Measurements from ENCODE around the gene C16orf87. TPM values are rescaled to one million over a fixed set of nuclear protein-coding genes. Genes with fewer than 3 reads are reported as not detected.

C16orf87 gene
- total and polyA plus RNA-seq, 4 donors, result 4.1 to 12.9 (median 5.3) TPM

GRCh38 chr16:46762583-46762982 is 68.4 kb downstream of the C16orf87 start:
- 81% methylated on average over 3 of the region's 3 CpGs for WGBS
- H3K4me3 ChIP-seq (ENCODE audit: low read depth in 1 of 3, low read length in 3 of 3), result no peak overlapping the region
- H3K27ac ChIP-seq (ENCODE audit: low read depth in 1 of 2, low read length in 2 of 2), result no peak overlapping the region
- no peak for DNase-seq (ENCODE audit: low spot score)
- H3K9me3 ChIP-seq (ENCODE audit: control insufficient read depth in 4 of 4, low read length in 3 of 4), result no peaks in the 10 kb centered on the region
- no peak for TF ChIP-seq SP1 (IDR thresholded peaks at IDR 0.05)
- TF ChIP-seq TAF1 (conservative IDR thresholded peaks at IDR 0.05), result no peak
- TF ChIP-seq ZBTB33 (IDR thresholded peaks at IDR 0.05), result no peak
- TF ChIP-seq FOXA1 (IDR thresholded peaks at IDR 0.05), result no peak
- TF ChIP-seq FOXA2 (IDR thresholded peaks at IDR 0.05), result no peak
- TF ChIP-seq MAX (IDR thresholded peaks at IDR 0.05), result no peak
- no peak for TF ChIP-seq HNF4A (conservative IDR thresholded peaks at IDR 0.05)
- no peak for TF ChIP-seq EGR1 (IDR thresholded peaks at IDR 0.05; ENCODE audit: low read depth in 2 of 2)
- no peak for TF ChIP-seq HNF4G (IDR thresholded peaks at IDR 0.05)
- no peak for TF ChIP-seq RXRA (IDR thresholded peaks at IDR 0.05)
- TF ChIP-seq CTCF (IDR thresholded peaks at IDR 0.05; ENCODE audit: low read depth, low read length, missing input control), result no peak
- no peaks in the 10 kb centered on the region for H3K27me3 ChIP-seq (ENCODE audit: control insufficient read depth in 4 of 4, insufficient read depth in 4 of 4, low read length in 3 of 4)
- H3K4me1 ChIP-seq (ENCODE audit: control insufficient read depth in 4 of 4, insufficient read depth in 4 of 4, low read length in 3 of 4), result no peaks in the 10 kb centered on the region
- no peak overlapping the region for H3K9ac ChIP-seq (ENCODE audit: low read depth in 1 of 2, low read length in 2 of 2)
- H3K36me3 ChIP-seq (ENCODE audit: control insufficient read depth in 4 of 4, insufficient read depth in 3 of 4, low read depth in 1 of 4, low read length in 3 of 4), result no peaks in the 10 kb centered on the region

GRCh38 chr16:46759309-46759708 is 71.7 kb downstream of the C16orf87 start:
- H3K9me3 ChIP-seq (ENCODE audit: control insufficient read depth in 4 of 4, low read length in 3 of 4), result no peaks in the 10 kb centered on the region
- no peak overlapping the region for H3K9ac ChIP-seq (ENCODE audit: low read depth in 1 of 2, low read length in 2 of 2)
- no peak for DNase-seq (ENCODE audit: low spot score)
- H3K27me3 ChIP-seq (ENCODE audit: control insufficient read depth in 4 of 4, insufficient read depth in 4 of 4, low read length in 3 of 4), result no peaks in the 10 kb centered on the region
- no peaks in the 10 kb centered on the region for H3K36me3 ChIP-seq (ENCODE audit: control insufficient read depth in 4 of 4, insufficient read depth in 3 of 4, low read depth in 1 of 4, low read length in 3 of 4)
- H3K4me1 ChIP-seq (ENCODE audit: control insufficient read depth in 4 of 4, insufficient read depth in 4 of 4, low read length in 3 of 4), result no peaks in the 10 kb centered on the region
- WGBS, result 86% methylated on average over 5 of the region's 5 CpGs
- no peak overlapping the region for H3K4me3 ChIP-seq (ENCODE audit: low read depth in 1 of 3, low read length in 3 of 3)
- no peak overlapping the region for H3K27ac ChIP-seq (ENCODE audit: low read depth in 1 of 2, low read length in 2 of 2)
- no peak for TF ChIP-seq JUND (IDR thresholded peaks at IDR 0.05)
- TF ChIP-seq ATF3 (IDR thresholded peaks at IDR 0.05), result no peak
- no peak for TF ChIP-seq RAD21 (IDR thresholded peaks at IDR 0.05)
- no peak for TF ChIP-seq MAX (IDR thresholded peaks at IDR 0.05)
- no peak for TF ChIP-seq SP1 (IDR thresholded peaks at IDR 0.05)
- TF ChIP-seq YY1 (IDR thresholded peaks at IDR 0.05), result no peak
- TF ChIP-seq GABPA (IDR thresholded peaks at IDR 0.05 in 1 of 2, conservative IDR thresholded peaks at IDR 0.05 in 1 of 2), result no peak
- no peak for TF ChIP-seq HNF4G (IDR thresholded peaks at IDR 0.05)
- TF ChIP-seq FOXA2 (IDR thresholded peaks at IDR 0.05), result no peak
- no peak for TF ChIP-seq FOXA1 (IDR thresholded peaks at IDR 0.05)
- no peak for TF ChIP-seq CTCF (IDR thresholded peaks at IDR 0.05; ENCODE audit: low read depth, low read length, missing input control)
- TF ChIP-seq ZBTB33 (IDR thresholded peaks at IDR 0.05), result no peak
- no peak for TF ChIP-seq EGR1 (IDR thresholded peaks at IDR 0.05; ENCODE audit: low read depth in 2 of 2)
- no peak for TF ChIP-seq NR2F2 (IDR thresholded peaks at IDR 0.05)
- TF ChIP-seq HNF4A (conservative IDR thresholded peaks at IDR 0.05), result no peak
- no peak for TF ChIP-seq RXRA (IDR thresholded peaks at IDR 0.05)
- TF ChIP-seq REST (IDR thresholded peaks at IDR 0.05), result no peak
- no peak for TF ChIP-seq TAF1 (conservative IDR thresholded peaks at IDR 0.05)
